ENCODE measurements around the gene GH1.
"Not testable (repeated sequence)": the region's sequence is repeated elsewhere in the genome, so short reads cannot be mapped to it uniquely, and the experiment has no call there.

GH1 gene

DNA sequence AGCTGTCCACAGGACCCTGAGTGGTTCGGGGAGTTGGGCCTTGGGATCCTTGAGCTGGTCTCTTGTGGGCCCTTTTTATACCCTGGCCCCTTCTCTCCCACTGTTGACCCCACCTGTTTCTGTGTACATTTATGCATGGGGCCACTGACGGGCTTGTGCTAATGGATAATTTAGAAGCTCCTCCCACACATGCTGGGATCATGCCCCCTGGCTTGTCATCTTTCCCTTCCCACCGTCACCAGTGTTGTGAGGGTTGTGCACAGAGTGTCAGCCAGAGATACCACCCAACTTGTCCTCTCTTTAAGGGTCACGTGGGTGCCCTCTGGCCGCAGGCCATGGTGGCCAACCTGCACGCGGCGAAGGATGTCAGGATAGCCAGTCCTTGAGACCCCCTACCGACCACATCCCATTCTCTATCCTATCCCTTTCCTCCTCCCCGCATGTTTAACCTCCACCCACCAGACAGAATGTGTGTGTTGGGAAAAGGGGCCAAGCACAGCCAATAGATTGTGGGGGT lies at the start of gene GH1:
Gene GH1 (minus strand): TSS at position 51 of the 517 bp plus-strand sequence. CDS start 63 bp downstream, outside the sequence.
- DNase-seq (ENCODE audit: low read depth), result not testable (repeated sequence)

DNA sequence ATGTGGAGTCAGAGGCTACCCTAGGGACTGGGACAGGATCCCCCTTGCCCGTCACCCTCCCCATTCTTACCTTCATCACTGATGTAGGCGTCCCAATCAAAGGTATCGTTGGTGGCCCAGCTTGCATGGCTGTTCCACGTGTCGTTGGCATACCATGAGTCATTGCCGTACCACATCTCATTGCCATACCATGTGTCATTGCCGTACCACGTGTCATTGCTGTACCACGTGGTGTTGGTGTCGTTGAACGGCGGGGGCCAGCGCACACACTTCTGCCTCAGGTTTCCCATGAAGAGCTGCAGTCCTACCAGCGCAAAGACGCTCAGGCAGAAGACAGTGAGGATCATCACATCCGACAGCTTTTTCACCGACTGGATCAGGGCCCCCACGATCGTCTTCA lies 49.3 kb upstream of the GH1 start:
- DNase-seq (ENCODE audit: low read depth), result no peak

DNA sequence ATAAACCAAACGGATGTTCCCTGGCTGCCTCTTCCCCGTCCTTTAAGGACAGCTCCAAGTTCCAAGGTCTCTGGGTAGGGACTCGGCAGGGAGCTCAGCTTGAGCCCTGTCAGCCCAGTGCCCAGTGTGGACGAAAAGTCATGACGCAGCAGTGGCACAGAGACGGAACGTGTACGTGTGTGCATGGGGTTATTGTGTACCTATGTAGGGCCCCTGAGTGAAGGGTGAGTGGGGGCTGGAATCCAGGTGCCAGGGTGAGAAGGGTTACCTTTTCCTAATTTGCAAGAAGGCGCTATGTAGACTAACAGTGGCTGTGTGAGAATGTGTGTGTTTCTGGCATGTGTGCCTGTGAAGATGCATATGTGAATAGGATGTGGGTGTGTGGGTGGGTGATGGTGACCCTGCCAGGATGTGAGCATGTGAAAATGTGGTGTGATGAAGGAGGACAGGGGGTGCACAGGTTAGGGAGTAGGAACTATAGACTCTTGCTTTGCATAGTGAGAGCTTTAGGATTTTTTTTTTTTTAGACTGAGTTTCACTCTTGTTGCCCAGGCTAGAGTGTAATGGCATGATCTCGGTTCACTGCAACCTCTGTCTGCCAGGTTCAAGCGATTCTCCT lies 48.1 kb upstream of the GH1 start:
- no peak for DNase-seq (ENCODE audit: low read depth)

DNA sequence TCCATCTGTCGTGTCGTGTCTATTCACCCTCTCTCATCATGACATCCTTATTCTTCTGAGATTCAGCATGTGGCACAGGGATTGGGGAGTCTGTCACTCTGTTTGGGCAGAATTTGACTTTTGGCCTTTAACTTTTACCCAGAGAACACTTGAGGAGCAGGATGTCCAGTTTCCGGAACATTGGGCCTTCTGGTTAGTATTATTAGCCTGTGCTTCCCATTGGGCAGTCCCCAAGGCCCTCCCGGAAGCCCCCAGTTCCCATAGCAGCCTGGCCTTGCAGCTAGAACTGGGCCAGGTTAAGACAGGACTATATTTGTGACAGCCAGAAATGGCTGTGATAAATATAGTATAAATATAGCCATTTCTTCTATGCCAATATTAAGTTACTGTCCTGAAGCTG lies 44.5 kb upstream of the GH1 start:
- no peak for DNase-seq (ENCODE audit: low read depth)

DNA sequence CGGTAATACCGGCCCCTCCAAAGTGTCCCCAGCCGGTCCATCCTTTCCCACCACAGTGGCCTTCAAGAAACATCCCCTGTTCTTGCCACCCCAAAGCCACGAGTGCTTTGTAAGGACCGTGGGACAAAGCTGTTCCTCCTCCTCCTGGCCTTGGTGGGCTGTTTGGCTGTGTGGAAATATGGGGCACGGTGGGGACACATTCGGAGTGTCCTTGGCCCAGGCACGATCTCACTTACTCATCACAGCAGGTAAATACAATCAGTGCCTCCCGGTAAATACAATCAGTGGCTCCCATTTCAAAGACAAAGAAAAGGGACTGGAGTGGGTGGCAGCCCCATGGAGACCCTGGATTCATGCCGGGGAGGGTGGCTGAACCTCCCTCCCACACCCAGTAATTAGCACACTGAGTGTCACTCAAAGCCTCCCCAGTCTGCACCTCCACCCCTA lies 43.7 kb upstream of the GH1 start:
- DNase-seq (ENCODE audit: low read depth), result no peak

DNA sequence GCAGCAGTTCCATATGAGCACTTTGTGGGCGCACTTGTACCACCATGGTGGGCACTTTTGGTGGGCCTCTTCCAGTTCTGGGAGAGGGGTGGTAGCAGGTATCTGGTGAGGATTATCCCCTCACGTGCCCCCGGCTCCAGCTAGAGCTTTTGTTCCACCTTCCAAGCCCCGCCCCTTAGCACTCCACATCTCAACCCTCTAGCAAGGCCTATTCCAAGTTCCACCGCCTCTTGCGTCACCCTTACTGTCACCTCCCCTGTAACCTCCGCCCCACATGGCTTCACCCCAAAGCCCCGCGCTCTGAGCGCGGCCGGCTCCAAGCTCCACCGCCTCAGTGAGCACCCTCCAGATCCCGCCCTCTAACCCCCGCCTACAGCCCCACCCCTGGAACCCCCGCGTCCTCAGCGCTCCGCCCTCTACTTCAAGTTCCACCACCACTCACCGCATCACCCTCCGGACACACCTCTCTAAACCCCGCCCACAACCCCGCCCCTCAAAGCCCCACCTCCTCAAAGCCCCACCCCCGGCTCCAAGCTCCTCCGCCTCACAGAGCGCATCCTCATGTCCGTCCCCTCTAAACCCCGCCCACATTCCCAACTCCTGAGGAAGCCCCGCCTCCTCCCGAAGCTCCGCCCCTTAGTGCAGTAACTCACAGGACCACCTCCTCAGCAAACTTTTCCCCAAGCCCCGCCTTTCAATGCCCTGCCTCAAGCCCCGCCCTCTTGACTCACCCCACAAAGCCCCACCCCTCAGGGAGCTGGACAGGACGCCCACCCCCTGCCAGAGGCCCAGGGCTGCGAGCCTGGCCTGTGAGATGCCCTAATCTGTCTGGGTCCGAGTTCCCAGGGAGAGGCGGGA lies 42.9 kb upstream of the GH1 start:
- DNase-seq (ENCODE audit: low read depth), result no peak

DNA sequence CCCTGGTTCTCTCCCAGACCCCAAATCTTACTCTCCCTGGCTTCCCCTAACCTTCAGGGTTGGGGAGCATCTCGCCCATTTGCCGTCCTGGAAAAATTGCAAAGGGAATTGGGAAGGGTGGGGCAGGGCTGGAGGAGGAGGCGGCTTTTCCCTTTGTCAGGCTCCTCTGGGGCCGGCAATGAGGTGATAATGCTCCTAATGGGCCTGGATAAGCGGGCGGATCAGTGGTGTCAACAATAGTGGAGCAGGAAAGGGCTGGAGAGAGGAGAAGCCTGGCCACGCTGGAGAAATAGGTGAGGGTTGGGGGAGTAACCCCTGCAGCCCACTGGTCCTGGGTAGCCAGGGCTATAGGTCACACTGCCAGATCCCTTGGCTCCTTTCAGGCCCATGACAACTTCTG lies 41.8 kb upstream of the GH1 start:
- DNase-seq (ENCODE audit: low read depth), result no peak

DNA sequence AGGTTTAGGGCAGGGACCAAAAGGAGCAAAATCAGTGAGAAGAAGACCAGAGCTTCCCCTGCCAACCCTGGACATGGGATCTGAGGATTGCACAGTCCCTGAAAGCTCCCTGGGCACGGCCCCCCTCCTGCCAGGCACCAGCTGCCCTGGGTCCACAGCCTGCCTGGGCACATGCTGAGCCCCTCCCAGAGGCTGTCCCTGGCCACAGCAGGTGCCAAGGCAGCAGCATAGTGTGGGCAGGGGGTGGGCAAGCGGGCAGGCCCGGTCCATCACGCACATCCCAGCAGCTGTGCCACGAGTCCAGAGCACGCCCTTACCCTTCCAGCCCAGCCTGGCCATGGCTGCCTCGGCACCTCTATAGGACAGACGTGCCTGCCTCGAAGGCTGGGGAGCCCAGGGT lies 41.4 kb upstream of the GH1 start:
- DNase-seq (ENCODE audit: low read depth), result no peak

DNA sequence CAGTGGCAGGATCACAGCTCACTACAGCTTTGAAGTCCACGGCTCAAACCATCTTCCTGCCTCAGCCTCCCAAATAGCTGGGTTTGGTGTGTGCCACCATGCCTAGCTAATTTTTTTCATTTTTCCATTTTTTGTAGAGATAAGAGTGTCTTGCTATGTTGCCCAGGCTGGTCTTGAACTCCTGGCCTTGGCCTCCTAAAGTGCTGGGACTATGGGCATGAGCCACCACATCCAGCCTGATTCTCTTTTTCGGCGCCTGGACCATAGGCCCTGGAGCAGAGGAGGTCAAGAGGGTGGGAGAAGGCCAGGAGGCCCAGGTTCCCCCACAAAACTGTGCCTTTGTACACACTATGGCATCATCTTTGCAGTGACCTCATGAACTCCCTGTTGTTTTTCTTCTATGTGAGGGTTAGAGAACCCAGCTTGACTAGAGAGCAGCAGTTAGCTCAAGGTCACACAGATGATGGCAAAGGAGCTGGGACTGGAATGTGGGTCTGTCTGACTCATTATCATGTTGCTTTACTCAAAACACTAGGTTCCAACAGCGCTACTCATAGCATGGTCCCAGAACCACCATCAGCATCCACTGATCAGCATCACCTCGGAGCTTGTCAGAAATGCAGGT lies 37.8 kb upstream of the GH1 start:
- no peak for DNase-seq (ENCODE audit: low read depth)

DNA sequence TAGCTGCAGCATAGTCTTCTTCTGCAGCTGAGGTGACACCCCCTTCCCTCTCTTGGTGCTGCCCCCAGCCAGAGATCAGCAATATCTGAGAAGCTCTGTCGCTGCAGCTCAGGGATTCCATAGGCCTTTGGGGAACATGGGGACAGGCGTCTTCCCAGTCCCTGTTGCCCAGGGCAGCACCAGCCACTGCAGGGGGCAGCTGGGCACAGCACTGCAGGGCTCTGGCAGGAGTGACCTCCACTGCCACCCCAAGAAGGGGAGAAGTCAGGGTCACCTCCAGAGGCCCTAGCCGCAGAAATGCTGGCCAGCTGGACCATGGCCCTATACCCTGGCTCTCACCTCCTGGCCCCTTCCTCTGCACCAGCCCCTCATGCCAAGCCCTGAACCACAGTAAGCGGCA lies 37.2 kb upstream of the GH1 start:
- DNase-seq (ENCODE audit: low read depth), result no peak

DNA sequence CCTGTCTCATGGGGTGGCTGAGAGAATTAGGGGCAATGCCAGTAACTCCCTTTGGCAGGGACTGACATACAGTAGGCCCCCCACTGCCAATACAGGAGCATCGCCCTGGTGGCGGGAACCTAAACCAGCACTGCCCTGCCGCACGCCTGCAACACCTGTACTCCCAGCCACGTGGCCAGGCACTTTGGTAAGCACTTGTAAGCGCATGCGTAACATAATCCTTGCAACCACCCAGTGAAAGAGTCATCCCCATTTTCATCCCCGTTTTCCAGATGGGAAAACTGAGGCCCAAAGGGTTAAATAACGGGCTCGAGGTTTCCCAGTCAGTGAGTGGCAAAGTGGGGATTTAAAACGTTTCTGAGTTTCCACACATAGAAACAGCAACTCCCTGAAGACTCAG lies 36.6 kb upstream of the GH1 start:
- DNase-seq (ENCODE audit: low read depth), result no peak

DNA sequence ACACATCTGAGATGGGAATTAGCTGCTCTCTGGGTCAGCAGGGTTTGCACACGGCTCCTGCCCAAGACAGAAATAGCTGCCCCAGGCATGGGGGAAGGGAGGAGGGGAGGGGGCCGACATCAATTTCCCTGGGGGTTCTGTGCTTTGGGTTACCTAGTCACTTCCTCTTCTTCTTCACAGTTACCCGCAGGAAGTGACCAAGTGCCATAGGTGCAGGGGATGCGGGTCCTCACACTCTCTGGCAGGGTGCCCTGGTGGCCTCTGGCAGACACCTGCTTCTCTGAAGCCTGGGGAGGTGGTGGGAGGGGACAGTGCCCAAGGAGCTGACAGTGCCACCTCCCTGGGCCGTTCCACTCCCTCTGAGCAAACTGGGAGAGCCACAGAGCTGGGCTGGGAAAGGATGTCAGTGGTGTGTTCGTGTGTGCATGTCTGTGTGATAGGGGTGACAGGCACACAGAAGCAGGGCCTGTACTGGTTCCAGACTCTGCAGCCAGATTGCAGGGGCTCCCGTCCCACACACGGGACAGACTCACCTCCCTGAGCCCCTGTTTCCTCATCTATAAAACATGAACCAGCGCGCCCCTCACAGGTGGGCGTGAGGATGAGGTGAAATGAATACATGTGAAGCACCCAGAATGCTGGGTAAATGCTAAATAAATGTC lies 35.9 kb upstream of the GH1 start:
- no peak for DNase-seq (ENCODE audit: low read depth)

DNA sequence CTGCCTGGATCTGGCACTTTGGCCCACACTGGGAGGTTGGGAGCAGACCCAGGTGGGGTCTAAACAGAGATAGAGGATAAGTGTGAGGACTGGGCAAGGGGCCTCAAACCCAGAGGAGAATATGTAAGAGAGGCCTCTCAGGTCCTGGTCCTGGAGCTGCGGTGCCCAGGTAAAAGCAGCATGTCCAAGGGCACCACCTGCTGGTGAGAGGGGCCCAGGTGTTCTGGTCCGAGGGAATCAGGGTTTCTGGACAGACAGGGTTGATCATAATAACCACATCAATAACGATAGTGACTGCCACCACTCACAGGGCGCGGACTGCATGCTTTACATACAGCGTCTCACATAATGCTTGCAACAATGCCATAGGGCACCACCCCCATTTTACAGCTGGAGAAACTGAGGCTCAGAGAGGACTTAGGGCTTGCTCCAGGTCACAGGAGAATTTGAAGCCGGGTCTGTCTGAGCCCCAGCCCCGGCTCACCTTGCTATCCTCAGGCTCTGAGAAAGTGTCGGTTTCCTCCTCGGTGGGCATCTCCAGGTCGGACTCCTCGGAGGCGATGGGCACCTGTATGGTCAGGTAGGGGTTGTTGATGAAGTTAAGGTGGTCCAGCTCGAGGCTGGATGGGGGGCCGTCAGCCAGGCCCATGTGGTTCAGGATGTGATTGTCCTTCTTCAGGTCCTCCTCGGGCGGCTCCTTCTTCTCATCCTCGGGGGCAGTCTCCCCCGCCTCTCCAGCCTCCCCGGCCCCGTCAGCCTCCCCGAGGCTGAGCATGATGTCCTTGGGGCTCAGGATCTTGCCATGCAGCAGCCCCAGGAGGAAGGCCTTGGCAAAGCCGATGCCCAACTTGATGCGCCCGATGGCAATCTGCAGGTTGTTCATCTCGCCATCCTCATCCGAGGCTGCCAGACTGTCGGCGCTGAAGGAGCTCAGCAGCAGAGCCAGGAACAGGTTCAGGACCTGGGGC lies 32.6 kb upstream of the GH1 start:
- no peak for DNase-seq (ENCODE audit: low read depth)

DNA sequence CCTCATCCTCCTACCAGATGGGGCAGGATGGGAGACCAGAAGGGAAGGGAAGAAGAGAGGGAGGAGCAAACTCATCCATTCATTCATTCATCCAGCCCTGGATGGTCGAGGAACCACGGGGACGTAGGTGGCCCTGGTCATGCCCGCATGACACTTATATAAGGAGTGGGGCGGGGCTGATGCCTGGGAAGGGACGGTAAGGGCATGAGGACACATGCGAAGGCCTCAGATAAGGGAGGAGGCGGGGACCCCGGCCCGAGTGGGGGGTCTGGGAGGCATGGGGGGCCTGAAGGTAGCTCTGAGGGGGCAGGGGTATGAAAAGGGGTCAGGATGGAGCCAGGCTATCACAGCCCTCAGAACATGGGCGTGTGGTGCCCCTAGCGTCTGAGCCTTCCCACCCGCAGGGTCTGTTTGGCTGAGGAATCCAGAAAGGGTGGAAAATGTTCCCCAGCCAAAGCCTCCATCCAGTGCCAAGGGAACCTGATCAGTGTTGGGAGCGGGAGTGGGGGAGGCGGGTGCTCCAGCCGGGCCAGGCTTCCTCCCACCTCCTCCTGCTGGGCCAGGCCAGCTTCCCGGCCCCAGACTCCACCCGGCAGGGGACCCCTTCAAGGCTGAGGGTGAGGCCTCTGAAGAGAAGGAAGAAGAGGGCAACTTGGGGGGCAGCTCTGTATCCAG lies 31.1 kb upstream of the GH1 start:
- no peak for DNase-seq (ENCODE audit: low read depth)

DNA sequence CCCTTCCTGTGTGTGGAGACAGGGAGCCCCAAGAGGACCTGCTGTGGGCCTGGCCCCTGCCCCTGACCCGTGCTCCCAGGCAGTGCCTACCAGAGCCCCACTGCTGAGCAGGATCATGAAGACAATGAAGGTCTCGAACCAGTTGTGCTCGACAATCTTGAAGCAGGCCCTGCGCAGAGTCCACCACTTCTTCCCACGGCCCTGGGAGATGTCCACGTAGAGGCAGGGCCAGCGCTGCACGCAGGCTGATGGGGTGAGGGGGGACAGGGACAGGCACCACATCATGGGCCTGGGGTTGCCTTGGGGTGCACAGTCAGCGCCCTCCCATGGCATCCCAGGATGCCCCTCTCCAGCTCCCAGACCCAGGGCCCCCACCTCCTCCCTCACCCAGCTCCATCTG lies 29.9 kb upstream of the GH1 start:
- DNase-seq (ENCODE audit: low read depth), result no peak

DNA sequence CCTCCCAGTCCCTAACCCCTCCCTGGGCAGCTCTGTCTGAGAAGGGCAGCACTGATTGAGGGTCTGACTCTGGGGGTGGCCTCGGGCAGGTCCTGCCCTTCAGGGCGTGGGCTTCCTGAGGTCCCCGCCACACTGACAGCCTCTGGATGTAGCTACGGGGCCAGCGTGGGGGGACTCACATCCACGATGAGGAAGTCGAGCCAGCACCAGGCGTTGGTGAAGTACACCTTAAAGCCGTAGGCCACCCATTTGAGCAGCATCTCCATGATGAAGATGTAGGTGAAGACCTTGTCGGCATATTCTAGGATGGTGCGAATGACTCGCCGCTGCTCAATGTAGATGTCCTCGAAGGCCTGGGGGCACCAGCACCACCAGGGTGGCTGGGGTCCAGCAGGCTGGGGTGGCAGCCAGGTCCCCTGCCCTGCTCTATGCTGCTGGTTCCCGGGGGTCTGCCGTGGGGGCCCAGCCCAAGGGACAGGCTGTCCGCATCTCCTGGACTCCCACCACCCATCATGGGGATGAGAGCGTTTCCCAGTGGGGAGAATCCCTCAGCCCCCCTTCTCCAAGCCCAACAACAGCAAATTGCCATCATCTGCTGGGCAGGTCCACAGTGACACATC lies 29.2 kb upstream of the GH1 start:
- no peak for DNase-seq (ENCODE audit: low read depth)

DNA sequence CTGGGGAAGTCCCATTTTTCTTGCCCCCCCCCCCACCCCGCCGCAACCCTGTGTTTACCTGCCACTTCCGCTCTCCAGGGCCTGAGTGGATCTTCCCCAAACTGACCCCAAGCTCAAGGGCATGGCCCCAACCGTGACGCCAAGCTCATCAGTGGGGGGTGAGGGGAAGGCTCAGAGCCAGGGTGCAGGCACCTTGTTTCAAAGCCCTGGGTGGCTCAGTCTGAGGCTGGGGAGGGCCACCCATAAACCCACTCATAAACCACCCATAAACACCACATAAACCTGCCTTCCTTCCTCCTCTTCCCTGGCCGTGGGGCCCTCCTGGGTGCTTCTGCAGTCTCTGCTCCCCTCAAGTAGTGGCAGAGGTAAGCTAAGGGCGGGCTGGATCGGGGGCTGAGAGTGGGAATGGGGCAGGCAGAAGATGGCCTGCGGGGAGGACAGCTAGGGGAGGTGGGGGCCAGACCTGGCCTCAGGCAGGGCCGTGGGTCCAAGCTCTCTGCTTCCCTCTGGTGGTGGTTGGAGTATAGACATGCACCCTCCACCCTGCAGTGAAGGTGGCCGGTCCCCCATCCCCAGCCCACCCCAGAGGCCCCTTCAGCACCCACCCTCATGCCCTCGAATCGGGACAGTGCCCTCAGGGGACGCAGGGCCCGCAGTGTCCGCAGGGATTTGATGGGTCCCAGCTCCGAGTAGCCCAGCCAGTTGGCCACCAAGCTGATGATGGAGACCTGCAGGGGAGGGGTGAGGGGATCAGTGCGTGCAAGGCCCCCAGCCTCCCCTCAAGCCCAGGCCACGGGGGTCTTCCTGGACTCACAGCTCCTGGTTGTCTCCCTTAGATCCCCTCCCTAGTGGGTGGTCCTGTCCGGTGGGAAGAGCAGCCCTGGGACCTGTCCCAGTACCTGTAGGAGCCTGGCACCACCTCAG lies 28.1 kb upstream of the GH1 start:
- peak; percentile 26 for DNase-seq (ENCODE audit: low read depth)

DNA sequence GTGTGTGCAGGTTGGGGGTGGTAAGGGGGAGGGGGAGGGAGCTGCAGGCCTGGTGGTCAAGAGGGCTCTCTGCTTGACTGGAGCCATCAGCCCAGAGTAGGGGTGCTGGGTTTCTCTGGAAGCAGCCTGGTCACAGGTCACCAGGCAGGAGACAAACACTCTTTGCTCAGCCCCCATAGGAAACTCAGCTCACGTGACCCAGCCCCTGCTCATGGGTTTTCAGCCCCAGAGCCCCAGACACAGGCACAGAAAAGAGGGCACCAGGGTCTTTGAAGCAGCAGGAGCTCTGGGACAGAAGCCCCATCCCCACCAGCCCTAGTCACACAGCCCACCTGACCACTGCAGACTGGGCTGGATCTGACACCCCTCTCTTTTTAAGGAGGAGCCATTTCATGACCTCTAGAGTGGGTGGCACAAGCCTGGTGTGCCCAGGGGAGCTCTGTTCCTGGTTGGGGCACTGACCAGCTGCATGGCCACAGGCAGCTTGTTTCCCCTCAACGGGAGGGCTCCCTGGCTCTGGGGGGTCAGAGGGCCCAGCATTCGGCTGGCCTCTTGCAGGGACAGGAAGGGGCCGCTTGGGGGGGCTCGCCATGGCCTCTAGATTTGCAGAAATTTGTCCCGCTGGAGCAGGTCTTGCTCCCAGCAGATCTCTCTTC lies 27.3 kb upstream of the GH1 start:
- no peak for DNase-seq (ENCODE audit: low read depth)
